ENCODE measurements around the gene SERINC5. TPM values are rescaled to one million over a fixed set of nuclear protein-coding genes. Genes with fewer than 3 reads are reported as not detected.

Gene SERINC5
- total and polyA plus RNA-seq, 2 donors (not counting 3 experiments of a cell fraction or from before 2014, with no cell fraction given): 3.2 to 10.1 TPM

DNA sequence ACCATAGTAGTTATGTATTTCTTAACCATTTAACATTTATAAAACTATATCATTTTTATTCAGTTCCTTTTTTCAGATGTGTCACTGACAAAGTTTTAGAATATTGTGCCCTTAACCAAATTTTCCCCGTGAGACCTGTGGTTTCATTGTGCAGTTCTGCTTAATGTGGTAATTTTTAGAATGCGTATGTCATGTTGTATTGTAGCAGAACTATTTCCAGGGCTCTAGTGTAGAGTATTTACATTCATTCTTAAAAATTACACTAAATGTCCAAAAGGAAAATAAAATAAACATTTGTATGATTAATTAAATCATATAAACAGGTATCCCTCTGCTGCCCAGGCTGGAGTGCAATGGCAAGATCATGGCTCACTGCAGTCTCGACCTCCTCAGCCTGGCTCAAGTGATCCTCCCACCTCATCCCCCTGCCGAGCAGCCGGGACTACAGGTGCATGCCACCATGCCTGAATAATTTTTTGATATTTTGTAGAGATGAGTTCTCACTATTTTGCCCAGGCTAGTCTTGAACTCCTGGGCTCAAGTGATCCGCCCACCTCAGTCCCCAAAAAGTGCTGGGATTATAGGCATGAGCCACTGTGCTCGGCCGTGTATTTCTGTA, 15.4 kb downstream of the SERINC5 start:
- Histone ChIP-seq H3K79me2 (ENCODE audit: control insufficient read depth, insufficient read depth, low read length) (no peaks in the 10 kb centered on the region), H4K20me1 (replicated peaks; ENCODE audit: control insufficient read depth, extremely low read depth, insufficient read depth, low read length) (no peaks in the 10 kb centered on the region), H3K4me2 (ENCODE audit: insufficient read depth, low read length) (no peak overlapping the region), H3K27ac (ENCODE audit: insufficient read depth, low read depth, low read length) (no peak overlapping the region), H3K4me3 (replicated peaks in 1 of 3; ENCODE audit: insufficient read depth in 1 of 3, low read depth in 1 of 3, low read length in 3 of 3) (no peak overlapping the region), H3K27me3 (ENCODE audit: control insufficient read depth in 2 of 2, insufficient read depth in 2 of 2, low read length in 2 of 2) (no peaks in the 10 kb centered on the region), H3K9ac (replicated peaks; ENCODE audit: extremely low read depth, insufficient read depth, low read length) (no peak overlapping the region), H3K4me1 (ENCODE audit: control insufficient read depth, extremely low read depth, insufficient read depth, low read length) (no peaks in the 10 kb centered on the region), H2AFZ (ENCODE audit: low read depth, low read length) (no peak overlapping the region), H3K9me1 (replicated peaks; ENCODE audit: control insufficient read depth, extremely low read depth, insufficient read depth, low read length) (no peaks in the 10 kb centered on the region), H3K36me3 (ENCODE audit: control insufficient read depth in 2 of 2, extremely low read depth in 1 of 2, insufficient read depth in 2 of 2, low read length in 2 of 2) (no peaks in the 10 kb centered on the region), H3K9me3 (replicated peaks; ENCODE audit: control insufficient read depth, insufficient read depth, low read length) (no peaks in the 10 kb centered on the region)
- no peak for FAIRE-seq
- dilution Hi-C loops (cut with MboI; ENCODE audit: extremely low pct_ligation_motif_present, low sequenced_read_pairs): no loop called here
- DNase-seq (ENCODE audit: low read depth, low spot score): no peak
- intact Hi-C loops (cut with micrococcal nuclease): no loop called here
- ChIA-PET CTCF (no interaction called here), POLR2A (no interaction called here)
- TF ChIP-seq EZH2 (IDR thresholded peaks at IDR 0.05; ENCODE audit: borderline replicate concordance, low read depth, low read length, severe bottlenecking) (no peak), JUN (IDR thresholded peaks at IDR 0.05; ENCODE audit: borderline replicate concordance, insufficient read depth, insufficient read length, low read depth) (no peak), MYC (IDR thresholded peaks at IDR 0.05; ENCODE audit: low read depth, low read length) (no peak), MAX (IDR thresholded peaks at IDR 0.05; ENCODE audit: insufficient read depth, insufficient read length) (no peak), POLR2A (IDR thresholded peaks at IDR 0.05; ENCODE audit: low read depth, low read length) (no peak), GATA2 (IDR thresholded peaks at IDR 0.05; ENCODE audit: insufficient read depth, insufficient read length, low read depth, low read length) (no peak), FOS (IDR thresholded peaks at IDR 0.05; ENCODE audit: borderline replicate concordance, insufficient read depth, low read length) (no peak), POLR2AphosphoS5 (IDR thresholded peaks at IDR 0.05; ENCODE audit: insufficient read depth, low read depth, low read length) (no peak)
- TF ChIP-seq, protein P1, sequence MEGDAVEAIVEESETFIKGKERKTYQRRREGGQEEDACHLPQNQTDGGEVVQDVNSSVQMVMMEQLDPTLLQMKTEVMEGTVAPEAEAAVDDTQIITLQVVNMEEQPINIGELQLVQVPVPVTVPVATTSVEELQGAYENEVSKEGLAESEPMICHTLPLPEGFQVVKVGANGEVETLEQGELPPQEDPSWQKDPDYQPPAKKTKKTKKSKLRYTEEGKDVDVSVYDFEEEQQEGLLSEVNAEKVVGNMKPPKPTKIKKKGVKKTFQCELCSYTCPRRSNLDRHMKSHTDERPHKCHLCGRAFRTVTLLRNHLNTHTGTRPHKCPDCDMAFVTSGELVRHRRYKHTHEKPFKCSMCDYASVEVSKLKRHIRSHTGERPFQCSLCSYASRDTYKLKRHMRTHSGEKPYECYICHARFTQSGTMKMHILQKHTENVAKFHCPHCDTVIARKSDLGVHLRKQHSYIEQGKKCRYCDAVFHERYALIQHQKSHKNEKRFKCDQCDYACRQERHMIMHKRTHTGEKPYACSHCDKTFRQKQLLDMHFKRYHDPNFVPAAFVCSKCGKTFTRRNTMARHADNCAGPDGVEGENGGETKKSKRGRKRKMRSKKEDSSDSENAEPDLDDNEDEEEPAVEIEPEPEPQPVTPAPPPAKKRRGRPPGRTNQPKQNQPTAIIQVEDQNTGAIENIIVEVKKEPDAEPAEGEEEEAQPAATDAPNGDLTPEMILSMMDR (IDR thresholded peaks at IDR 0.05; ENCODE audit: extremely low read depth in 1 of 2, insufficient read depth in 1 of 2, low read depth in 1 of 2, low read length in 2 of 2): no peak
- no TSS peak for BruUV-seq (replicated peaks)

Measured in endothelial cell of umbilical vein (primary cell).